GM12864 (cell line): ENCODE results near the gene CMTM3.
"Not testable (repeated sequence)": the region's sequence is repeated elsewhere in the genome, so short reads cannot be mapped to it uniquely, and the experiment has no call there.

ENCODE experiments used
- DNase-seq: peaks from one replicate; pipeline ENCODE4 v3.0.0-alpha.2; 2011; ENCODE audit warnings: low read depth
- H3K4me3 ChIP-seq: 2 replicates; pipeline ENCODE4 v1.5.1; 2011; ENCODE audit warnings: mild to moderate bottlenecking, low read depth, low read length, control low read depth
- CTCF ChIP-seq: IDR thresholded peaks from 2 replicates; pipeline ENCODE4 v1.5.1; 2011; ENCODE audit warnings: low read depth, mild to moderate bottlenecking, moderate library complexity, low read length, control low read depth, inconsistent platforms; ENCODE audit errors: missing control alignments

CMTM3 gene

GRCh38 chr16:66609139-66609510 lies 4.6 kb downstream of the CMTM3 start:
- no peak overlapping the region for H3K4me3 ChIP-seq
- DNase-seq, result no peak
- no peak for TF ChIP-seq CTCF

DNA sequence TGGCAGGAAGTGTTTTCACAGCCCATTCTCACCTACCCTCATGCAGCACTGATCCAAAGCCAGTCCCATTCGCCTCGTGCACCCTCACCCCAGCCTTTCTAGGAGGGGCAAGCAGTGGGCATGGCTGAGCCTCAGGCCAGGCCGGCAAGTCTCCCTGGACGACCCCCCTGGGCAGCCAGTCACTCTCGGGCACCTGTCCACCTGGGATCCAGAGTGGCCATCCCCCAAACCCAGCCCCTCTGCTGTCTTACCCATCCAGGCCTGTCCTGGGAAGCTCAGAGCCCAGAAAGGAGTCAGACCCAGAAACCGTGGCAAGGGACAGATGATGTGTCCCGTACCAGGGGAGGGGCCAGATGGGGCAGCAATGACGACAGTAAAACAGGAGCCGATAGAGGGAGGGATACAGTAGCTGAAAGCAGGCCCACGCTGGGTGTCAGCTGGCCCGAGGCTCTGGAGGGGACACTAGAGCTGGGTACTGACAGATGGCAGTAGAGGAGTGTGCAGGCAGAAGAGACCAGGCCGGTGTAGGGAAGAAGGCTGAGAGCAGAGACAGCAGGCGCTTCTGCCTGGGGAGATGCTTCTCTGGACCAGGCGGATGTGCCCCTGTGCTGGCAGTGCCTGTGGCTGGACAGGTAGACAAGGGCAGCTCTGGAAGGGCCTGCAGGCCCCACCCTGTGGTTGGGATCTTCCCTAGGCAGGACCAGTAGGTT lies 5.8 kb downstream of the CMTM3 start:
- no peak for TF ChIP-seq CTCF
- DNase-seq, result no peak

GRCh38 chr16:66611911-66612310 lies 7.4 kb downstream of the CMTM3 start:
- DNase-seq, H3K4me3 ChIP-seq: not testable (repeated sequence)

More for the DNA sequence above, 5.8 kb downstream of the CMTM3 start:
- H3K4me3 ChIP-seq, result no peak overlapping the region

- no peak for DNase-seq
These were observed 7.9 kb downstream of the CMTM3 start for GRCh38 chr16:66612422-66612821.

GRCh38 chr16:66614161-66614802 lies 9.8 kb downstream of the CMTM3 start:
- no peak for TF ChIP-seq CTCF
- DNase-seq, result no peak
- H3K4me3 ChIP-seq, result no peak overlapping the region

More at GRCh38 chr16:66612422-66612821, 7.9 kb downstream of the CMTM3 start:
- H3K4me3 ChIP-seq, result no peak overlapping the region
- no peak for TF ChIP-seq CTCF

DNA sequence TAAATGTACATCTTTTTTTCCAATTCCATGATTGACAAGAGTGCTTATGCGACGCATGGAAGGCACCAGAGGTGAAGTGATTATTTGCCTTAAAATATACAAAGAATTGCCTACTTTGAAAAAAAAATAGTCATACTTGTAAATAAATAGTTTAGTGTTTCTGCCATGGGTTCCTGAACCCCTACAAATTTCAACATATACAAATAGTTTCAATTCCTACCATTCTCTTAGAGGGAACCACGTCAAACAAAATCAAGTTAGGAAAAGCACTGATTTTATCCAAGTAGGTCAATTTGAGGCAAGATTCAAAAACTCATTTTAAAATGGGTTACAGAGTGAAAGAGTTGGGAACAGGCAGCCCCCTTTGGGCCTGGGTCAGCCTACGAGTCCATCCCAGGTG lies 11.7 kb downstream of the CMTM3 start:
- no peak overlapping the region for H3K4me3 ChIP-seq
- no peak for DNase-seq
- no peak for TF ChIP-seq CTCF

DNA sequence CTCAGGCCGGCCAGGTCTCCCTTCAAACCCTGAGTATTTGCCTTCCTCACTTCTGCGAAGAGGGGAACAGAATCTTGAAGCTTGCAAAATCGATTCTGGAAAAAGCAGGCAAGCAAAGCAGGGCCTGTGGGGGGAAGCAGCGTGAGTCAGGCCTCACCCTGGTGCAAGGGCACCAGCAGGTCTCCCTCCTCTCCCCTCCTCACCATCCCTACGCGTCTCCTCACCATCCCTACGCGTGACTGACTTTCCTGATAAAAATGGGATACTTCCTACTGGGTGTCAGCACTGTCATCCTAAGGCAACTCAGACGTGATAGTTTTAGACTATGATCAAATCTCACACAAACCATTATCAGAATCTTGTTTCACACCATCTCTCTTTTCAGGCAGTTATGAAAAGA lies 12.1 kb downstream of the CMTM3 start:
- no peak for DNase-seq
- no peak overlapping the region for H3K4me3 ChIP-seq
- TF ChIP-seq CTCF, result no peak
